ENCODE measurements around the gene CLEC16A.
"Not testable (repeated sequence)": the region's sequence is repeated elsewhere in the genome, so short reads cannot be mapped to it uniquely, and the experiment has no call there.

Gene CLEC16A

GRCh38 chr16:11099672-11100205 is 155.4 kb downstream of the CLEC16A start:
- DNase-seq (ENCODE audit: low read depth in 2 of 2) = no peak

- peak in 1 of 2 donors; percentile 77 for DNase-seq (ENCODE audit: low read depth in 2 of 2)
Observed at GRCh38 chr16:11100239-11100750, 155.9 kb downstream of the CLEC16A start.

DNA sequence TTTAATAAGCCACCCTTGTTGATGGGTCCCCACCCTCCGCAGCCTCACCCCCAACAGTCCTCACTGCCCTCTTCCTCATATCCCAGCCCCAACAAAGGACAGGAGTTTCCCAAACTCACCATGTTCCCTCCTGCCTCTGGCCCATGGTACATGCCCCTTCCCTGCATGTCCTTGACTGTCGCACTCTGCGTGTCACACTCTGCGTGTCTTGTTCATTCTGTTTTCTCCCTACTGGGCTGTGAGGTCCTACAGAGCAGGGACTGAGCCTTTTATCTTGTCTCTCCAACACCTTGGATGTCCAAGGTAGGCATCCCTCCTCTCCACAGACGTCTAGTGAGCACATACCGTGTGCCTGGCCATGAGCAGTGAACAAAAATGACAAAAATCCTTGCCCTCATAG is 156.9 kb downstream of the CLEC16A start:
- no peak for DNase-seq (ENCODE audit: low read depth in 2 of 2)

DNA sequence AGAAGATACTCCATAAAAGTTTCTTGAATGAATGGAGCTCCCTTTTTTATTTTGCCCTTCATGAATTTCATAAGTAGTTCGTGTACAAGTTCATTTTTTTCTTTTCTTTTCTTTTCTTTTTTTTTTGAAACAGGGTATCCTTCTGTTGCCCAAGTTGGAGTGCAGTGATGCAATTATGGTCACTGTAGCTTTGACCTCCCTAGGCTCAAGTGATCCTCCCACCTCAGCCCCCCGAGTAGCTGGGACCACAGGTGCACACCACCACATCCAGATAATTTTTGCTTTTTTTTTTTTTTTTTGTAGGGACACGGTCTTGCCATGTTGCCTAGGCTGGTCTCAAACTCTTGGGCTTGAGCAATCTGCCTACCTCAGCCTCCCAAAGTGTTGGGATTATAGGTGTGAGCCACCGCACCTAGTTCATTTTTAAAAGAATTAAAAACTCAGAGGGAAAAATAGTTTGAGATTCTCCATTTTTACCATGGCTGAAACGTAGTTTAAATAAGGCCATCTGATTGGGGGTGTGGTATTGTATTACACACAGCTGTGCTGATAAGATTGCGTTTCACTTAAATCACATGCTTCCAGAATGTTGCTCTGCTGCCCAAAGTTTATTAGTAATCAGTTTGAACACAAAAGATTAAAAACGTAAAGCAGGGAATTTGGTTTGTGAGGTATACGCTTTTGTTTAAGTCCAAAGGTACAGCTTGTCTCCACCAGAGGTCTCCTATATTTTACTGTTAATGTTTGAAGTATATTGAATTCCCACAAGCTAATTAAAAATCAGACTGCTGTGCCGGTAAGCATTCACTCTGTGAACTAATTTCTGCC is 157.5 kb downstream of the CLEC16A start:
- DNase-seq (ENCODE audit: low read depth in 2 of 2) = no peak

- DNase-seq (ENCODE audit: low read depth in 2 of 2) = no peak
Observed at GRCh38 chr16:11102523-11102898, 158.1 kb downstream of the CLEC16A start.

GRCh38 chr16:11103301-11103700 is 158.9 kb downstream of the CLEC16A start:
- not testable (repeated sequence) for DNase-seq (ENCODE audit: low read depth in 2 of 2)

GRCh38 chr16:11104168-11105037 is 160.0 kb downstream of the CLEC16A start:
- no peak for DNase-seq (ENCODE audit: low read depth in 2 of 2)

GRCh38 chr16:11105038-11105903 is 160.9 kb downstream of the CLEC16A start:
- DNase-seq (ENCODE audit: low read depth in 2 of 2) = no peak

DNA sequence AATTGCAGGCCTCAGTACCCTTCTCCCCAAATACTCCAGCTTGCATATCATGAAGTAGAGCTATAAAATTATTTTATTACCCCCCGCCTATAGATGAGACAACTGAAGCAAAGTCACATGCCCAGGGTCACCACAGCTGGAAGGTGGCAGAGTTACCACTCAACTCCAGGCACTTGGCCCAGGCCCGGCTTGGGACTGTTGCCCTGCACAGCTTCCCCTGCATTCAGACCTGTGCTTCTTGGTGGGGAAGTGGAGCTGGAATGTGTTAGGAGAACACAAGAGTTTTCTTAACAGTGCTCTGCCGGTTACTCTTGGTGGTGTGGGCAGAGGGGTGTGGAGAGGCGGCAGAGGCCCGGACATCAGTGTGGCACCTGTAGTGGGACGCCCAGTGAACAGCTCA is 162.4 kb downstream of the CLEC16A start:
- DNase-seq (ENCODE audit: low read depth in 2 of 2) = no peak

- DNase-seq (ENCODE audit: low read depth in 2 of 2) = no peak
Observed at GRCh38 chr16:11107780-11108465, 163.6 kb downstream of the CLEC16A start.

GRCh38 chr16:11108466-11108805 is 164.1 kb downstream of the CLEC16A start:
- DNase-seq (ENCODE audit: low read depth in 2 of 2) = no peak

GRCh38 chr16:11109566-11109965 is 165.2 kb downstream of the CLEC16A start:
- no peak for DNase-seq (ENCODE audit: low read depth in 2 of 2)

DNA sequence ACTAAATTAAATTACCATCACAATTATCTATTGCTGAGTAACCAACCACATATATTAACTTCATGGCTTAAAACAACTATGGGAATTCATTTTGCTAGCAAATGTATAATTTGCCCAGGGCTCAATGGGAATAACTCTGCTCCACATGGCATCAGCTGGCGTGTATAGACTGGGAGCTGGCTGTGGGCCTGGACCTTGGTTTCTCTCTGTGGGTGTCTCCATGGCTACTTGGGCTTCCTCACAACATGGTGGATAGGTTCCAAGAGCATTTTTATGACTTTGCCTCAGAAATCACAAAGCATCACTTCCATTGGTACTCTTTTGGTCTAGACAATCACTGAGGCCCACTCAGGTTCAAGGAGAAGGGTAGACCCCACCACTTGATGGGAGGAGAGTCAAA is 166.8 kb downstream of the CLEC16A start:
- no peak for DNase-seq (ENCODE audit: low read depth in 2 of 2)

DNA sequence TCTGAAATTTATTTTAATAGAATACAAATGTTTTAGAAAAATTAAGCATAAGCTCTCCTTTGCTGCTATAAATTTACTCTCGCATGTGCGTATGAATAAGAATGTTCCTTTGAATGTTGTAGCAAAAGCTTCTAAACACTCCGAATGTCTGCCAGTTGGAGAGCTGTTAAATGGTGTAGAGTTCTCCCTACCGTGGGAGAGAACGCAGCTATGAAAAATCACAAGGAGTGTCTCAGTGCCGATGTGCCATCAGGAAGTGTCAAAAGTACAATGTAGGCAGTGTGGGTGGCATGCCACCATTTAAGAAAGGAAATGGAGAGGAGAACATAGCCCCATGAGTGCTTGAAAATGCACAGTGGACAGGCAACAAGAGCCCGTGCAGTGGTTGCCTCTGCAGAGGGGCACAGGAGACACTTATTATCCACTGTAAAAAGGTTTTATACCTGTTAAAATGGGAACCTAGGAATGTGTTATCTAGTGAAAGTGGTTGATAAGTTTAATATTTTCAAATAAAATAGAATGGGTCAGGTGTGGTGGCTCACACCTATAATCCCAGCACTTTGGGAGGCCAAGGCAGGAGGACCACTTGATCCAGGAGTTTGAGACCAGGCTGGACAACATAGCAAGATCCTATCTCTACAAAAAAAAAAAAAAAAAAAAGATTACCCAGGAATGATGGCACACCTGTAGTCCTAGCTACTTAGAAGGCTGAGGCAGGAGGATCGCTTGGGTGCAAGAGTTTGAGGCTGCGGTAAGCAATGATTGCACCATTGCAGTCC is 167.7 kb downstream of the CLEC16A start:
- no peak for DNase-seq (ENCODE audit: low read depth in 2 of 2)

DNA sequence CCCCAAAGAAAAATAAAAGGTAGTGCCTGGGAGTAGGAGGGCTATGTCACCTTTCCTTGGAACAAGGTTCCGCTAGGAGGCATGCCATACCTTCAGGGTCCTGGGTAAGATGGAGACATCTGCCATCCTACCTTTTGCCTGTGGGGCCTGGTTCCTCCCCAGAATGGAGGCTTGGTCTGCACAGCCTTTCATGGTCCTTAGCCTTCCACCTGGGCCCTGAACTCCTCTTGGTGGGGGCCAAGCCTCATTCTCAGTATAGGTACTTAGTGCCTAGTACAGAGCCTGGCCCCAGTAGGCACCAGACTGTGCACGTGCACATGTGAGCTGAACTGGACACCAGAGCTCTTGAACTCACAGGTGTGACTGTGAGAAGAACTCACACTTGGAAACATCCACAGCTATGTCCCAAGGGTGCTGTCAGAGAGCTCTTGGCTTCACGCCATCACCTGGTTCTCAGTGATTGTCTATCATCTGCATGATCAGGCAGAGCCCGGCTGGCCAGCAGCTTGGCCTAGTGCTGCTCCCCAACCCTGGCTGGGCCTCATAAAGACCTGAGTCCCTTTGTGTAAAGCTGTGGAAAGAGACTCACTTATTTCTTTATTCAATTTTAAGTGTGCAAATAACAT is 168.5 kb downstream of the CLEC16A start:
- no peak for DNase-seq (ENCODE audit: low read depth in 2 of 2)

- DNase-seq (ENCODE audit: low read depth in 2 of 2) = no peak
Observed at GRCh38 chr16:11114366-11115164, 170.2 kb downstream of the CLEC16A start.

- DNase-seq (ENCODE audit: low read depth in 2 of 2) = no peak
Observed at GRCh38 chr16:11117576-11118211, 173.3 kb downstream of the CLEC16A start.

DNA sequence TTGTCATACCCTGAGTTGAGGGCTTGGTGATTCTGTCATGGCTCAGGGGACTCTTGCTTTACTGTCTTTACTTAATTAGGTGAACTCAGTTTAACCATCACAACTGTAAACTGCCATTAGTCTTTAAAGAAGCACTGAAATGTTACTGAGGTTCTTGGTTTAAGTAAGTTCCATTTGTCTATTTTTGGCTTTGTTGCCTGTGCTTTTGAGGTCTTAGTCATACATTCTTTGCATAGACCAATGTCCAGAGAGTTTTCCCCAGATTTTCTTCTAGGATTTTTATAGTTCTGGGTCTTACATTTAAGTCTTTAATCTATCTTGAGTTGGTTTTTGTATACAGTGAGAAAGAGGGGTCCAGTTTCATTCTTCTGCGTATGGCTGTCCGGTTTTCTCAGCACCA is 174.1 kb downstream of the CLEC16A start:
- DNase-seq (ENCODE audit: low read depth in 2 of 2) = no peak

Data from stimulated activated CD4-positive, alpha-beta T cell treated with anti-CD3 and anti-CD28 coated beads, Interleukin-4, amount 100 ng/mL, for 48 hours (primary cell).